Stimulated activated CD4-positive, alpha-beta T cell treated with anti-CD3 and anti-CD28 coated beads, Interleukin-4, amount 100 ng/mL, for 4 hours (primary cell): ENCODE data around the gene RPL26.
A peak's percentile ranks its signal among the peaks of the same experiment; 100 is the strongest.
"Not testable (repeated sequence)": the region's sequence is repeated elsewhere in the genome, so short reads cannot be mapped to it uniquely, and the experiment has no call there.

Experiments
- DNase-seq, 2 experiments: peaks; one replicate each; pipeline ENCODE4 v3.0.0-alpha.2; 2020

The RPL26 gene

DNA sequence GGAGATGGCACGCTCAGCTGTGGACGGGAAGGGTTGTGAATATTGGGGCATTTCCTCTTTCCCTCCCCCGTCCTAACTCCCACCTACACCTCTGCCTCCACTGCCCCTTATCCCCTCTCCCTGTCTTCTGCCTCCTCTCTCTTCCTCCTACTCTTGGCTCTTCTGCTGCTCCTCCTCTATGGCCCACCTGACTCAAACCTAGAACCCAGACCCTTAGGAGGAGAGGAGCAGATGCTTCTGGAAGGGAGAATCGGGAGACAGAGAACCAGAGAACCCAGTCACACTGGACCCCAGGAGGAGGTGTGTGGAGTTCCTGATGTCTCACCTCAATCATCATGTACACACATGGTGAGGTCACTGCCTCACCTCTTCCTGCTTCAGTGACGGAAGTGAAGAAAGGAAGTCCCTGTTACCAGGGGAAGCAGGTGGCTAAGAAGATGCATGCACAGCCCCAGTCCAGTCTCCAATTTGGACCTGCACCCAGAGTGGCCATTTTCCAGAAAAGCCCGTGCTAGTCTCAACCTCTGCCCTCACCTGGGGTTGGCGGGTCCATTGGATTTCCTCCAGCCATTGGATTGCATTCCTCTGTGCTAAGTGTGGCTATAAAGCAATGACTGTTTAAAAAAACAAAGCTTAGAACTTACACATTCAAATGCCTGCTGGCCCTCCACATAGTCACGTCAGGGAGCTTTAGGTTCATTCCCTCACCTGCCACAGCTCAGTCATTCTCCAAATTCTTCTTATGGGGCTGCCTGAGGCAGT lies 10.7 kb upstream of the RPL26 start:
- peak in 1 of 2 experiments; percentile 42 for DNase-seq

DNA sequence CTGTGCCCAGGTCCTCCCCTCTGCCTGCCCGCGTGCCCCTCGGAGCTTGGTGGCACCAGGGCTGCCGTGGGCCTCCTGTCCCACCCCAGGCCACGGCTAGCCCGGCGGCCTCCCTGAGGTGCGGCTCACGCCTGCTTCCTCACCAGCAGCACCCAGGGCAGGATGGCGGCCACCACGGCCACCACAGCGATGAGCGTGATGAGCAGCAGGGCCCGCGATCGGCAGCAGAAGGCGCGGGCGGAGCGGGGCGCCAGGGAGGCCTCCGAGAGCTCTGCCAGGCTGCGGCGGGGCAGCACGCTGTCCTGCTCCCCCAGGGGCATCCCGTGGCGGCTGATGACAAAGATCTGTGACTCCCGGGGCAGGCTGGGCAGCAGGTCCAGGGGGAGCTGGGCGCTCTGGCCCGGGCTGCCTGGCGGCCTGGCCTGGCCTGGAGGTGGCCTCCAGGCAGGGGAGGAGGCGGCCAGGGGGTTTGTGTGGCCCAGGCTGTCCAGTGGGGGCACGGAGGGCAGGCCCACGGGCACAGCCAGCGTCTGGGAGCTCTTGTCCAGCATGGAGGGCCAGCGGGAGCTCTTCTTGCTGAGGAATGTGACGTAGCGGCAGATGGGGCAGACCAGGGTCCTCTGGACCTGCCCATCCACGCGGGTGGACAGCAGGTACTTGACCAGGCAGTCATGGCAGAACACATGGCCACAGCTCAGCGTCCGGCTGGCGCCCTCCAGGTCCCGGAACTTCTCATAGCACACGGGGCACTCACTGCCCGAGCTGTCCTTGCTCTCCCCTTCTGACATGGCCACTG lies 9.9 kb upstream of the RPL26 start:
- no peak for DNase-seq

DNA sequence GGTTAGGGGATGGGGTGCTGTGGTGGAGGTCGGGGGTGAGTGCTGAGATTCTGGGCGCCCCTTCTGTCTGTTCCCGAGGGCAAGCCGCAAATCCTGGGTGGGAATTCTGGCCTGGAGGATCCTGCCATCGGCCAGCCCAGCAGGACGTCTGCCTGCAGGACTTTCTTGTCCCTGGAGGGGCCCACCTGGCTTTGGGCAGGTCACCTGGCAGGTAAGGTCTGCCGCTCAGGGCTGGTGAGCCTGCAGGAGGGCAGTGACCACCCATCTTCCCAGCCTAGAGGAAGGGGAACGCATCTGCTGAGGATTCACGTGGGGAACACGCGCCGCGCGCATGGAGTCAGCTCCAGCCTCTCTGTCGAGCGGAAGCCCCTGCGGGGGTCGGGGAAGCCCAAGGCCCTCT lies 9.3 kb upstream of the RPL26 start:
- no peak for DNase-seq

DNA sequence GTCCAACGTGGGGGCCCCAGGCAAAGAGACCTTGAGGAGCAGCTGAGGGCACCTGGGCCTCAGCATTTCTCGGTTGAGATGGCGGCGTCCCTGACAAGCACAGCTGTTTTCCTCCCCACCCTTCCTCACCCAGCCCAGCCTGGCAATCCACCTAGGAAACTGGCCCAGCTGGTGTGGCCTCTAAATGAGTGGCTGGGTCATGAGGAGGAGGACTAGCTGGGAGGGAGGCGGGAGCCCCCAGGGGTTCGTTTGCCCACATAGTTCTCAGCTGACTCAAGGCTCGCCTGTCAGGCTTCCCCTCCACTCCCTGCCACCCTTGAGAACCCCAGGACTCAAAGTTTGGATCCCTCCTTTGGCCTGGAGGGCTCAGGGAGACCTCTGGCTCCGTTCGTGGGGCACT lies 8.7 kb upstream of the RPL26 start:
- DNase-seq = no peak

DNA sequence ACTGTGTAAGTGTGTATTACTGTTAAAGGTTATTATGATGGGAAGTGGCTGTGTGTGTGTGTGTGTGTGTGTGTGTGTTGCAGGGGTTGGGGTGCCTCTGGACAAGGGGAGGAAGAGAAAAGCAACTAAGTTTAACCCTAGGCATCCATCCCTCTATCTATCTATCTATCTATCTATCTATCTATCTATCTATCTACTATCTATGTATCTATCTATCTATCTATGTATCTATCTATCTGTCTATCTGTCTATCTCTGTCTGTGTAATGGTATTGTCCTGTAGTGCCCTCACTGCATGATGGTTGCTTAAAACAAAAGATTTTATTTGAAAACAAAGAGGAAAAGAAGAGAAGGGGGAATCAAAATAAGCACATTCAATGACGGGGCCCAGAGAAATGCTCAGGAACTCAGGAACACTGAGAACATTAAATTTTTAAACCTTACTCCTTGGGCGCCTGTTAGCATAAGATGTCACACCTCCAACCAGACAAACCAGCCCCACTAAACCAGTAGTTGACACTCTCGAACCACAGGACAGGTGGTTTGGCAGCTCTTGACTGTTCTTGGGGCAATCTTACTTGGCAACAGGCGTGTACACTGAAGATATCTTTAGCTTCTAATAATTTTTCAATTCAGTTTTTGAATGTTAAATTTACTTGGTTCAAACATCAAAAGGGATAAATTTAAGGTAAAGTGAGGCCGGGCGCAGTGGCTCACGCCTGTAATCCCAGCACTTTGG lies 5.1 kb upstream of the RPL26 start:
- DNase-seq = no peak

DNA sequence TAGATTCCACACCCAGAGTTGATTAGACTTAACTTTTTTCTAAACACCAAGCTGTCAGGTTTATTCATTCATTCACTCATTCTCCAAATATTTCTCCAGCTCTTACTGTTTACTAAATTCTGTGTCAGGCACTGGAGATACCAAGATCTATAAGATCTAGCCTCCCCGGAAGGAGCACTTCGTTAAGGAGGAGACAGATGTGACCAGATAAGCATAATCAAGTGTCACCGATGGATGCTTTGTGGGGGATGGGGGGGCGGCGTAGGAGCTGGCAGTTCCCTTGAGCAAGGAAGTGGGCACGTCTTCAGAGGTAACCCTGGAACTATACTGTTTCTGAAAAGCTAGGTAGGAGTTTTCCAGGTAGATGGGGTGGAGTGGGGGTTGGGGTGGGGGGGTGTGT lies 3.8 kb upstream of the RPL26 start:
- DNase-seq = no peak

- DNase-seq = no peak
These were observed 1.9 kb upstream of the RPL26 start for GRCh38 chr17:8384801-8385378.

DNA sequence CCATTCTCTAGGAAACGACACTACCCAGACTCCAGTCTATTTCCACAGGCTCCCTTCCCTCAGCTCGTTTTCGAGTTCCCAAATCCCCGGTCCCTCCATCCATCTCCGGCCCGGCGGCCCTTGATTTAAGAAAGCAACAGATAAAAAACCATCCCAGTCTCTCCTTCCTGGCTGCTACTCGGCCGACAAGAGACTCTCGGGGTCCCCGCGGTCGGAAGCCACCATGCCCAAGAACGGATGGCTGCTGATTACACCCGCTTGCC lies 182 bp downstream of the RPL26 start:
- DNase-seq = no peak

- no peak for DNase-seq
These were observed 727 bp downstream of the RPL26 start for GRCh38 chr17:8382052-8382879.

DNA sequence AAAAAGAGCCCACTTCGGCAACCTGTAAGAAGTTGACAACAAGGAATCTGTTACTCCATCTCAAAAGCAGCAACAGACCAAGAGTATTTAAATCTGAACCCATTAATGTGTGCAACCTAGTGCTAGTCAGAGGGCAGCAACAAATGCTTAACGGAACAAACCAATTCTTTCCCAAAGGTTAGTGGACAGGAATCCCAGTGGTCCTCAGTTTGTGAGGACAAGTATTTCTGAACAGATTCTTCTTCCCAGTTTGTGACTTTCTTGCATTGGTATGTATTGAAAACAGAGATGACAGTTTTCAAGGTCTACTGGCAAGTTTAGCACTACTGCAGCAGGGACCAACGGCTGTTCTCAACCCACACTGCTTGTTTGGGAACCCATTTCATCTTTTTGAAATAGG lies 2.9 kb downstream of the RPL26 start:
- DNase-seq = no peak

- not testable (repeated sequence) for DNase-seq
These were observed 4.9 kb downstream of the RPL26 start for GRCh38 chr17:8378117-8378516.

DNA sequence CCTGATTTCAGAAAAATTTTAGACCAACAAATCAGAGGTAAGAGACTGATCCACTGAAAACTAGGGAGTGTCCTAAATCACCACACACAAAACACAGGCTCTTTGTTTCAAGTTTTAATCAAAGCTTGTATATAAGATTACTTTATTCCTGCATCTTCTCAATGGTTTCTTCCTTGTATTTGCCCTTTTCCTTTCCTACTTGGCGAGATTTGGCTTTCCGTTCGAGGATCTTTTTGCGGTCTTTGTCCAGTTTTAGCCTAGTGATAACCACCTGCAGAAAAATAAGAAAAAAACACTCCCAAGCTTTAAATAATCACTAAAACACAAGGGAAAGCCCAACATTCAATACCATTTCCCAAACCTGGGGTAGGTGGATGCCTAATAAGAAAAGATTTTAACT lies 5.6 kb downstream of the RPL26 start:
- DNase-seq = no peak

GRCh38 chr17:8376271-8377067 lies 6.5 kb downstream of the RPL26 start, which contains the start of gene KRABD2:
KRABD2 (minus strand) TSS chr17:8376704.
- DNase-seq = peak; percentile 83 to 91

- no peak for DNase-seq
These were observed 7.2 kb downstream of the RPL26 start for GRCh38 chr17:8375738-8376259.

DNA sequence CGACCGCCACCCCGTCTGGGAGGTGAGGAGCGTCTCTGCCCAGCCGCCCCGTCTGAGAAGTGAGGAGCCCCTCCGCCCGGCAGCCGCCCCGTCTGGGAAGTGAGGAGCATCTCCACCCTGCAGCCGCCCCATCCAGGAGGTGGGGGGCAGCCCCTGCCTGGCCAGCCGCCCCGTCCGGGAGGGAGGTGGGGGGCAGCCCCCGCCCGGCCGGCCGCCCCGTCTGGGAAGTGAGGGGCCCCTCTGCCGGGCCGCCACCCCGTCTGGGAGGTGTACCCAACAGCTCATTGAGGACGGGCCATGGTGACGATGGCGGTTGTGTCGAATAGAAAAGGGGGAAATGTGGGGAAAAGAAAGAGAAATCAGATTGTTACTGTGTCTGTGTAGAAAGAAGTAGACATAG lies 9.1 kb downstream of the RPL26 start:
- not testable (repeated sequence) for DNase-seq

DNA sequence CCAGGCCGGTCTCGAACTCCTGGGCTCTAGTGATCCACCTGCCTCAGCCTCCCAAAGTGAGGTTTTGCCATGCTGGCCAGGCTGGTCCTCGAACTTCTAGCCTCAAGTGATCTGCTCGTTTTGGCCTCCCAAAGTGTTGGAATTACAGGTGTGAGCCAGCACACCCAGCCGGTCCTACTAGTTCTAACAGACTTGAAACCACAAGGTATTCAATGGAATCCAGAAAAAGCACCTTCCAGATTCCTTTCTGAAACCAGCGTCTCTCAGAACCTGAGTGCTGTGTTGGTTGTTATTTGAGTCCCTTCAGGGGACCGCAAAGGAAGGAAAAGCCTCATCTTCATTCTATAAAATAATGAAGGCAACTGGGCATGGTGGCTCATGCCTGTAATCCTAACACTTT lies 10.6 kb downstream of the RPL26 start:
- no peak for DNase-seq

DNA sequence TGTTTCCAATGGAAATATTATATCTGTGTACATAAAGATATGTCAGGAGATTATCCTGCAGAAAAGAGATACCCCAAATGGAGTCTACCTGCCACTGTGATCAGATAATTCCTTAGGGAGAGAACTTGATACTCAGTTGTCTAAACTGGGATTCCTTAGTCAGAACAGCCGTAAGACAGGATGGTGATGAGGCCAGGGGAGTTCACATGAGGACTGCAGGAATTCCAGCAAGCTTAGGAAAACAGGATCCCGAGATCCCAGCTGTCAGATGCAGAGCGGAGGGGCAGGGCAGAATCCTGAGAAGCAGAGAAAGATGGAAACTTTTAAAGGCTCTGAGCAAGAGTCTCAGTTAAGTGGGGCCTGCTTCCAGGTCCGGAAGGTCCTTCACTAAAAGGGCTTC lies 11.2 kb downstream of the RPL26 start:
- DNase-seq = no peak

GRCh38 chr17:8369944-8370343 lies 13.0 kb downstream of the RPL26 start:
- DNase-seq = no peak

GRCh38 chr17:8368193-8368592 lies 14.8 kb downstream of the RPL26 start:
- no peak for DNase-seq

GRCh38 chr17:8366231-8366630 lies 16.8 kb downstream of the RPL26 start:
- DNase-seq = no peak

DNA sequence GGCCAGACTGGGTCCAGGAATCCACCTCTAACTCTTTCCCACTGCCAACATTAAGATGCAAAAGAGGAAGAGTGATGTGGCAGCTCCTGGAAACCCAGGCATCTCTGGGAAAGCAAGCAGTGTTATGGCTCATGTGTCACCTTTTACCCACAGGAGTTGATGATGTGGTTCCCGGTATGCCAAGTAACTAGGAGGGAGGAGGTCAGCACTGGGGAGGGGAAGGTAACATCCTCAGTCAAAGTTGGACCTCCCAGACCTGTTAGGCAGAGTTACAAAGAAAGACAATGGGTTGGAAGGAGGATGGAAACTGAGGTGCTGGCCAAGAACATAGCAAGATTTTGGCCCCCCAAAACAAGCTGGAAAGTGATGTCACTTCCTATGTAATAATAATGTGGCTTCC lies 17.9 kb downstream of the RPL26 start:
- DNase-seq = no peak
